Caco-2 (cell line): ENCODE results near the gene CAPN3. TPM values are rescaled to one million over a fixed set of nuclear protein-coding genes. Genes with fewer than 3 reads are reported as not detected.

Source experiments
- BruUV-seq: library from RNA; stranded (reverse); fragments of 400-500 nt; replicated peaks from 2 replicates; lab custom pipeline; 2021; lab: Mats Ljungman, UMichigan
- CTCF ChIA-PET: fragments of 300-600 bp; sonication (Branson Sonifier 250); formaldehyde crosslinking; loops from one replicate; lab custom pipeline; 2022; ENCODE audit warnings: antibody characterized with exemption; lab: Charles Lee
- POLR2A ChIA-PET: fragments of 300-600 bp; sonication (Branson Sonifier 250); formaldehyde crosslinking; loops from one replicate; lab custom pipeline; 2022; ENCODE audit warnings: antibody characterized with exemption; lab: Charles Lee
- DNase-seq, 2 experiments: peaks; one replicate each; pipeline versions ENCODE4 v3.0.0 to v3.0.0-alpha.2; 2020 to 2022
- H3K27me3 ChIP-seq: replicated peaks from 2 replicates; pipeline ENCODE4 v1.6.0; 2011; ENCODE audit warnings: low read length; ENCODE audit not compliant: control insufficient read depth, insufficient read depth
- H3K36me3 ChIP-seq: 2 replicates; pipeline ENCODE4 v1.5.1; 2011; ENCODE audit warnings: low read length; ENCODE audit not compliant: control insufficient read depth, insufficient read depth
- H3K4me1 ChIP-seq: fragments of 250-450 bp; sonication (Bioruptor Pico); 2 replicates; pipeline ENCODE4 v1.5.1; 2020; ENCODE audit warnings: mild to moderate bottlenecking
- H3K4me3 ChIP-seq: 2 replicates; pipeline ENCODE4 v1.5.1; 2011; ENCODE audit warnings: low read depth, mild to moderate bottlenecking, control low read depth, low read length
- H3K9me3 ChIP-seq: fragments of 250-450 bp; sonication (Bioruptor Pico); 2 replicates; pipeline ENCODE4 v1.5.1; 2020; ENCODE audit warnings: mild to moderate bottlenecking, moderate library complexity
- H3K27ac Mint-ChIP-seq: one replicate; pipeline ENCODE4 v1.8.0; 2022; ENCODE audit warnings: mixed read lengths; ENCODE audit not compliant: unreplicated experiment
- H3K27me3 Mint-ChIP-seq: one replicate; pipeline ENCODE4 v1.8.0; 2022; ENCODE audit warnings: mixed read lengths; ENCODE audit not compliant: insufficient read depth, unreplicated experiment
- H3K36me3 Mint-ChIP-seq: one replicate; pipeline ENCODE4 v1.8.0; 2022; ENCODE audit warnings: mild to moderate bottlenecking, mixed read lengths; ENCODE audit not compliant: insufficient read depth, unreplicated experiment
- H3K4me1 Mint-ChIP-seq: one replicate; pipeline ENCODE4 v1.8.0; 2022; ENCODE audit warnings: low read depth, mixed read lengths; ENCODE audit not compliant: unreplicated experiment
- H3K4me3 Mint-ChIP-seq: one replicate; pipeline ENCODE4 v1.8.0; 2022; ENCODE audit warnings: mild to moderate bottlenecking, moderate library complexity, mixed read lengths; ENCODE audit not compliant: unreplicated experiment
- H3K9me3 Mint-ChIP-seq: one replicate; pipeline ENCODE4 v1.8.0; 2022; ENCODE audit warnings: mixed read lengths; ENCODE audit not compliant: unreplicated experiment
- CTCF ChIP-seq, 2 experiments: fragments of 200-600 bp in 1 of 2; IDR thresholded peaks; 1 replicate in 1 of 2; 2 replicates in 1 of 2; pipeline versions ENCODE4 v1.5.1 to v1.8.0; 2011 to 2022; ENCODE audit warnings: antibody characterized with exemption in 1 of 2, control low read depth in 1 of 2, inconsistent platforms in 1 of 2, low read depth in 1 of 2, low read length in 1 of 2, mild to moderate bottlenecking in 1 of 2, moderate library complexity in 1 of 2; ENCODE audit not compliant: insufficient read depth in 1 of 2, severe bottlenecking in 1 of 2, unreplicated experiment in 1 of 2
- intact Hi-C: fragments of 100-400 bp; cut with micrococcal nuclease; formaldehyde crosslinking; loops from one replicate; pipeline ENCODE4 v1.10.0; 2022; ENCODE audit not compliant: unreplicated experiment
- total RNA-seq: library from RNA; stranded (reverse); gene quantifications from 2 replicates; pipeline ENCODE4 v1.2.3, GENCODE V29; 2022

Gene CAPN3
- total RNA-seq, 1 experiment from 2014 or later = 0.66 TPM

DNA sequence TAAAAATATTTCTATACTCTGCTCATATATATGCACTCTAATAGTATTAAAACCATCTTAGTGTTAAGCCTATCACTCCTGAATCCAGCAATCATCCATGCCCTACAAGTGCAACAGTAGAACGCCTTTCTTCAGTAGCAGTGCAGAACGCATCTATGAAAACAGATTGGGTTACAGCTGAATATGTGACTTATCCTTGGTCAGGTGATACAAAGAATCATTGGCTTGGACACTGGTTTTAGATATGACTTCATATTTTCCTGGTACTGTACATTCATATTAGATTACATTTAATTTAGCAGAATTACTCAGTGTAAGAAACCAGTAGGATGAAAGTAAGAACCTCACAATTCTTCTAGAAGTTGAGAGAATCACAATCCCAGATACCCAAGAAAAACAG, 88.3 kb downstream of the CAPN3 start:
- Histone ChIP-seq H3K9me3 (no peaks in the 10 kb centered on the region), H3K36me3 (no peaks in the 10 kb centered on the region), H3K4me1 (no peaks in the 10 kb centered on the region), H3K4me3 (no peak overlapping the region), H3K27me3 (no peaks in the 10 kb centered on the region)
- no peak for TF ChIP-seq CTCF (IDR thresholded peaks at IDR 0.05; ENCODE audit: insufficient read depth in 1 of 2, low read depth in 1 of 2, low read length in 1 of 2, severe bottlenecking in 1 of 2, unreplicated experiment in 1 of 2)
- Mint-ChIP-seq H3K36me3 (peaks cover 59% of the 10 kb centered on the region), H3K9me3 (no peaks in the 10 kb centered on the region), H3K4me1 (no peaks in the 10 kb centered on the region), H3K27ac (no peak overlapping the region), H3K27me3 (no peaks in the 10 kb centered on the region), H3K4me3 (no peak overlapping the region)
- intact Hi-C loops = no loop called here
- DNase-seq = no peak
- CTCF ChIA-PET = no interaction called here
- POLR2A ChIA-PET = no interaction called here
- BruUV-seq = no TSS peak

- TF ChIP-seq CTCF (IDR thresholded peaks at IDR 0.05; ENCODE audit: insufficient read depth in 1 of 2, low read depth in 1 of 2, low read length in 1 of 2, severe bottlenecking in 1 of 2, unreplicated experiment in 1 of 2) = no peak
- no TSS peak for BruUV-seq
- no peaks in the 10 kb centered on the region for H3K27me3 Mint-ChIP-seq
- no peaks in the 10 kb centered on the region for H3K4me1 ChIP-seq
- no peaks in the 10 kb centered on the region for H3K36me3 ChIP-seq
- intact Hi-C loops = no loop called here
- H3K36me3 Mint-ChIP-seq = peaks cover 59% of the 10 kb centered on the region
- H3K27me3 ChIP-seq = no peaks in the 10 kb centered on the region
- DNase-seq = no peak
- CTCF ChIA-PET = no interaction called here
- no peaks in the 10 kb centered on the region for H3K4me1 Mint-ChIP-seq
- no peak overlapping the region for H3K4me3 ChIP-seq
- POLR2A ChIA-PET = no interaction called here
- no peaks in the 10 kb centered on the region for H3K9me3 Mint-ChIP-seq
- no peaks in the 10 kb centered on the region for H3K9me3 ChIP-seq
- H3K4me3 Mint-ChIP-seq = no peak overlapping the region
- no peak overlapping the region for H3K27ac Mint-ChIP-seq
Measured at GRCh38 chr15:42448281-42448680, 89.0 kb downstream of the CAPN3 start.

DNA sequence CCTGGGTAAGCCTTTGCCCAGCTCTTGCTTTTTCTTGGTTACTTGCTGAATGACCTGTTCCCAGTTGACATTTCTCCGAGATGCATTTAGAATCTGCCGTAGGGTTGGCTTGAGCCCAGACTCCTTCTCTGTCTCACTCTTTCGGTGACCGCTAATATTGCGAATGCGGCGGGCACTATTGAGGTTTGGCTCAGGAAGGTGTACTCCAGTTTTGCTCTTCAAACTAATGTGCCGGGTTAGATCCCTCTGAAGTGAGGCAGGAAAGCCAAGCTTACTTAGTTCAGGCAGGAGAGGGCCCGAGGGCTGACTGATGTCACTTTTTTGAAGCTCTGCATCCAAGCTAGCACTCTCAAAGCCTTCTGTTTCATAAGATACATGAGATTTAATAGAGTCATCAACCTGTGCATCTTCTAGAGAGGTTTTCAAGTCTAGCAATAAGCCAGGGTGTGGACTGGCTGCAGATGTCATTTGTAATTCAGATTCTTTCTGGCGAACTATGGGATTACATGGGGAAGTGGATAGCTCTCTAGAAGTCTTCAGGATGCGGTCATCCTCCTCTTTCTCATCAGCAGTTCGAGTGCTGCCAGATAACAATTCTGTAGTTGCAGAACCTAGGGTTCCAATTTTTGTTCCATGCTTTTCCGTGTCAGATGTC, 90.6 kb downstream of the CAPN3 start:
- no peaks in the 10 kb centered on the region for H3K4me1 ChIP-seq
- no peaks in the 10 kb centered on the region for H3K9me3 ChIP-seq
- ChIA-PET CTCF (no interaction called here), POLR2A (no interaction called here)
- no peak for TF ChIP-seq CTCF (IDR thresholded peaks at IDR 0.05; ENCODE audit: insufficient read depth in 1 of 2, low read depth in 1 of 2, low read length in 1 of 2, severe bottlenecking in 1 of 2, unreplicated experiment in 1 of 2)
- no peaks in the 10 kb centered on the region for H3K9me3 Mint-ChIP-seq
- no peaks in the 10 kb centered on the region for H3K27me3 Mint-ChIP-seq
- no TSS peak for BruUV-seq
- H3K36me3 ChIP-seq = no peaks in the 10 kb centered on the region
- no peaks in the 10 kb centered on the region for H3K4me1 Mint-ChIP-seq
- H3K27ac Mint-ChIP-seq = no peak overlapping the region
- DNase-seq = no peak
- no peaks in the 10 kb centered on the region for H3K27me3 ChIP-seq
- no peak overlapping the region for H3K4me3 ChIP-seq
- intact Hi-C loops = no loop called here
- H3K36me3 Mint-ChIP-seq = peaks cover 44% of the 10 kb centered on the region
- no peak overlapping the region for H3K4me3 Mint-ChIP-seq
